Natural killer cell (primary cell): ENCODE results near the gene RUBCN. TPM values are rescaled to one million over a fixed set of nuclear protein-coding genes. Genes with fewer than 3 reads are reported as not detected.
A peak's percentile ranks its signal among the peaks of the same experiment; 100 is the strongest.

Source experiments
- ATAC-seq, 3 donors: fragments of 150-1000 bp in 2 of 3; fragments of 200-7000 bp in 1 of 3; cut with Tn5 transposase; 1 replicate in 1 of 3; 2 replicates in 2 of 3; pipeline ENCODE4 v1.10.0; 2021; ENCODE audit warnings: mild to moderate bottlenecking in 2 of 3, moderate library complexity in 2 of 3
- DNase-seq, 2 donors: peaks; one replicate each; pipeline versions ENCODE4 v3.0.0 to v3.0.0-alpha.2; 2013 to 2021; ENCODE audit warnings: mixed read lengths in 1 of 2
- H3K27ac ChIP-seq: one replicate; pipeline ENCODE4 v1.5.1; 2013; ENCODE audit warnings: mild to moderate bottlenecking, low read length
- H3K27me3 ChIP-seq: one replicate; pipeline ENCODE4 v1.6.1; 2013; ENCODE audit warnings: low read length; ENCODE audit not compliant: control insufficient read depth, insufficient read depth
- H3K36me3 ChIP-seq: one replicate; pipeline ENCODE4 v1.6.1; 2013; ENCODE audit warnings: low read length; ENCODE audit not compliant: control insufficient read depth, insufficient read depth
- H3K4me1 ChIP-seq: one replicate; pipeline ENCODE4 v1.6.1; 2013; ENCODE audit warnings: low read length; ENCODE audit not compliant: control insufficient read depth, insufficient read depth
- H3K4me3 ChIP-seq: one replicate; pipeline ENCODE4 v1.5.1; 2013; ENCODE audit warnings: low read length
- H3K9me3 ChIP-seq: one replicate; pipeline ENCODE4 v1.6.1; 2013; ENCODE audit warnings: low read length; ENCODE audit not compliant: control insufficient read depth, insufficient read depth
- H3K27ac Mint-ChIP-seq, 2 donors: one replicate each; pipeline ENCODE4 v1.8.0; 2022; ENCODE audit warnings: mild to moderate bottlenecking in 2 of 2, mixed read lengths in 2 of 2, moderate library complexity in 1 of 2
- H3K27me3 Mint-ChIP-seq, 2 donors: one replicate each; pipeline ENCODE4 v1.8.0; 2022; ENCODE audit warnings: low read depth in 2 of 2, mixed read lengths in 2 of 2
- H3K36me3 Mint-ChIP-seq: one replicate; pipeline ENCODE4 v1.8.0; 2022; ENCODE audit warnings: mixed read lengths
- H3K4me1 Mint-ChIP-seq, 2 donors: one replicate each; pipeline ENCODE4 v1.8.0; 2022; ENCODE audit warnings: mixed read lengths in 2 of 2
- H3K4me3 Mint-ChIP-seq: one replicate; pipeline ENCODE4 v1.8.0; 2022; ENCODE audit warnings: mild to moderate bottlenecking, moderate library complexity, mixed read lengths
- H3K9me3 Mint-ChIP-seq, 2 donors: one replicate each; pipeline ENCODE4 v1.8.0; 2022; ENCODE audit warnings: mixed read lengths in 2 of 2
- WGBS: methylation state at CpG from one replicate; pipeline ENCODE4 v1.1.7; 2013; ENCODE audit warnings: missing lambda C conversion rate; ENCODE audit not compliant: insufficient coverage; 5-methylcytosine and 5-hydroxymethylcytosine counted together
- intact Hi-C: fragments of 100-400 bp; cut with micrococcal nuclease; formaldehyde crosslinking; loops from one replicate; pipeline ENCODE4 v1.14.2; 2022
- total RNA-seq, 4 donors: library from RNA; stranded (reverse); fragments of 120-200 nt in 1 of 4; gene quantifications; one replicate each; pipeline versions ENCODE4 v1.2.3 to v1.2.4, GENCODE V29; 2013 to 2022
- TF ChIP-seq, protein P1 (sequence below): fragments of 200-600 bp; IDR thresholded peaks from one replicate; pipeline ENCODE4 v1.8.0; 2022; ENCODE audit warnings: antibody characterized with exemption

The RUBCN gene
- total RNA-seq, 3 donors from 2014 or later (not counting 1 experiment from before 2014, with no cell fraction given): 51.2 to 58.5 (median 57.6) TPM

DNA sequence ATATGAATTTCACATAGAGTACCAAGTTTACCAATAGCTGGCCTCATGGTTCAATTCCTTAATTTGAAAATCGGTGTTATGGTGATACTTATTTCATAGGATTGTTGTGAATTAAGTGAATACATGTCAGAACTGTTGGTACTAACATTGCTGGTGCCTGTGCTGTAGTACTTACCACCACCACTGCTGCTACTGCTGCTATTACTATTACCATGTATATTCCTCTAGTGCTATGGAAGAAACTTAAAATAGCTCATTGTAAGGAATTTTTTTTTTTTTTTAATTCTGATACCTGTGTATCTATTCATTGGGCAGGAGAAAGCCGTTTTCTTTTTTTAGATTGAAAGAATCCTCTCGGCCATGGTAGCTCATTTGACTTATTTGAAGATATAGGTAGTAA lies 16.6 kb upstream of the RUBCN start:
- DNase-seq: peak in 1 of 2 donors; percentile 31
- Histone ChIP-seq H3K4me1 (peaks cover 16% of the 10 kb centered on the region), H3K9me3 (no peaks in the 10 kb centered on the region), H3K27ac (no peak overlapping the region), H3K4me3 (no peak overlapping the region), H3K27me3 (no peaks in the 10 kb centered on the region), H3K36me3 (peaks cover 14% of the 10 kb centered on the region)
- intact Hi-C loops: loop anchor here (5.0 kb wide), 1 partner anchor 41 kb away; no protein-coding TSS in a partner anchor
- TF ChIP-seq, protein P1, sequence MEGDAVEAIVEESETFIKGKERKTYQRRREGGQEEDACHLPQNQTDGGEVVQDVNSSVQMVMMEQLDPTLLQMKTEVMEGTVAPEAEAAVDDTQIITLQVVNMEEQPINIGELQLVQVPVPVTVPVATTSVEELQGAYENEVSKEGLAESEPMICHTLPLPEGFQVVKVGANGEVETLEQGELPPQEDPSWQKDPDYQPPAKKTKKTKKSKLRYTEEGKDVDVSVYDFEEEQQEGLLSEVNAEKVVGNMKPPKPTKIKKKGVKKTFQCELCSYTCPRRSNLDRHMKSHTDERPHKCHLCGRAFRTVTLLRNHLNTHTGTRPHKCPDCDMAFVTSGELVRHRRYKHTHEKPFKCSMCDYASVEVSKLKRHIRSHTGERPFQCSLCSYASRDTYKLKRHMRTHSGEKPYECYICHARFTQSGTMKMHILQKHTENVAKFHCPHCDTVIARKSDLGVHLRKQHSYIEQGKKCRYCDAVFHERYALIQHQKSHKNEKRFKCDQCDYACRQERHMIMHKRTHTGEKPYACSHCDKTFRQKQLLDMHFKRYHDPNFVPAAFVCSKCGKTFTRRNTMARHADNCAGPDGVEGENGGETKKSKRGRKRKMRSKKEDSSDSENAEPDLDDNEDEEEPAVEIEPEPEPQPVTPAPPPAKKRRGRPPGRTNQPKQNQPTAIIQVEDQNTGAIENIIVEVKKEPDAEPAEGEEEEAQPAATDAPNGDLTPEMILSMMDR: no peak
- Mint-ChIP-seq H3K36me3 (no peaks in the 10 kb centered on the region), H3K4me3 (peak overlapping the region; percentile 42), H3K27ac (peak overlapping the region; percentile 87 to 90), H3K9me3 (no peaks in the 10 kb centered on the region), H3K4me1 (peaks cover 52 to 63% of the 10 kb centered on the region in 2 donors), H3K27me3 (no peaks in the 10 kb centered on the region)
- no peak for ATAC-seq
- 93% methylated on average over 2 of the region's 3 CpGs for WGBS

DNA sequence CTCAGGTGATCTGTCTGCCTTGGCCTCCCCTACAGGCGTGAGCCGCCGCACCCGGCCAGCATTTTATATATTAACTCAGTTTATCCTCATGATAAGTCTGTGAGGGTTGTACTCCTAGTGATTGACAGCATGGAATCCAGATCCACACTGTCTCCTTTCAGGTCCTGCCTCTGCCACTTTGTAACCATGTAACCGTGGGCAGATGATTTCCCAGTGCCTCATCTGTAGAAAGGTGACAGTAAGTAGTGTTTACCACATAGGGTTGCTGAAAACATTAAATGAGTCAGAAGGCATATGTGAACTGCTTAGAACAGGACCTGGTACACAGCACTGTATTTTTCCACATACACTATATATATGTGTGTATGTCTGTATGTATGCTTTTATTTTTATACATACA lies 15.4 kb upstream of the RUBCN start:
- ATAC-seq (peak in 1 of 3 donors; percentile 25), DNase-seq (no peak)
- TF ChIP-seq, protein P1: no peak
- Histone ChIP-seq H3K4me3 (no peak overlapping the region), H3K4me1 (peaks cover 16% of the 10 kb centered on the region), H3K27ac (peak overlapping the region; percentile 91), H3K9me3 (no peaks in the 10 kb centered on the region), H3K27me3 (no peaks in the 10 kb centered on the region), H3K36me3 (peaks cover 9% of the 10 kb centered on the region)
- Mint-ChIP-seq H3K27ac (peak overlapping the region; percentile 87 to 90), H3K27me3 (no peaks in the 10 kb centered on the region), H3K4me1 (peaks cover 52 to 63% of the 10 kb centered on the region in 2 donors), H3K4me3 (peak overlapping the region; percentile 78), H3K9me3 (no peaks in the 10 kb centered on the region), H3K36me3 (no peaks in the 10 kb centered on the region)
- intact Hi-C loops: loop anchor here (5.0 kb wide), 1 partner anchor 40 kb away; no protein-coding TSS in a partner anchor
- 75% methylated on average over 5 of the region's 5 CpGs for WGBS

DNA sequence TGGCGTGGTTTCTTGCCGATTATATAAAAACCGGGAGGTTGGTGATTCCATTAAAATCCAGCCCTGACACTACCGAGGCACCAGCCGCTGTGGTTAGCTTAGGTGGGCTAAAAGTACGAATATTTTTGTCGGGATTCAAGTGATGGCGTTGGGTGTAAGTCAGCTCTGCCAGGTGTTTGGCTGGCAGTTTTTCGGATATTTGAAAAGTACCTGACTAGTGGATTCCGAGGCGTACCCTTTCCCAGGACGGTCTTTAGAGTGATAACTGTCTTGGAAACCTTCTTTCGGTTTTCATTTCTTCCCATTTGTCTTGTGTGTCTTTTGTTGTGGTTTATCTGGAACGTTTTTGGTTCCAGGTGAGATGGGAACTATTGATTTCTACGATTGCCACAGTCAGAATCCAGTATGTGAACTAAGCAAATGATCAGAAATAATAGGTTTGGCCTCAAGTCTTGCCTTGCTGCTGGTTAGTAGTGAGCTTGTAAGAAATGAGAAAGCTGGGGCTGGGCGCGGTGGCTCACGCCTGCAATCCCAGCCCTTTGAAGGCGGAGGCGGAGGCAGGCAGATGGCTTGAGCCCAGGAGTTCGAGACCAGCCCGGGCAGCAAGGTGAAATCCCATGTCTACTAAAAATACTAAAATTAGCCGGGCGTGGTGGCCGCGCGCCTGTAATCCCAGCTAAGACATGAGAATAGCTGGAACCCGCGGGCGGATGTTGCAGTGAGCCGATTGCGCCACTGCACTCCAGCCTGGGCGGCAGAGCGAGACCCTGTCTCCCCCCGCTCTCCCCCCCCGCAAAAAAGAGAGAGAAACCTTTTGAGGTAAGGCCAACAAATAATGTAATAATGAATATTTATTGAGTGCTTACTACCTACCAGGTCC lies 14.4 kb upstream of the RUBCN start:
- H3K27me3 Mint-ChIP-seq: no peaks in the 10 kb centered on the region
- no peaks in the 10 kb centered on the region for H3K9me3 ChIP-seq
- peak overlapping the region; percentile 91 for H3K27ac ChIP-seq
- H3K27ac Mint-ChIP-seq: peak overlapping the region; percentile 87 to 90
- DNase-seq: peak in 1 of 2 donors; percentile 53
- peak overlapping the region; percentile 97 for H3K4me3 Mint-ChIP-seq
- H3K27me3 ChIP-seq: no peaks in the 10 kb centered on the region
- peaks cover 16% of the 10 kb centered on the region for H3K4me1 ChIP-seq
- WGBS: 20% methylated on average over 32 of the region's 36 CpGs
- no peak for ATAC-seq
- peak overlapping the region; percentile 86 for H3K4me3 ChIP-seq
- peaks cover 47 to 58% of the 10 kb centered on the region in 2 donors for H3K4me1 Mint-ChIP-seq
- H3K9me3 Mint-ChIP-seq: no peaks in the 10 kb centered on the region
- TF ChIP-seq, protein P1: no peak
- no peaks in the 10 kb centered on the region for H3K36me3 Mint-ChIP-seq
- intact Hi-C loops: loop anchor here (5.0 kb wide), 1 partner anchor 39 kb away; no protein-coding TSS in a partner anchor
- H3K36me3 ChIP-seq: no peaks in the 10 kb centered on the region
